Left lobe of liver (tissue), 2 donors: ENCODE results near the gene SPATA31D3. TPM values are rescaled to one million over a fixed set of nuclear protein-coding genes. Genes with fewer than 3 reads are reported as not detected.
"Not testable (repeated sequence)": the region's sequence is repeated elsewhere in the genome, so short reads cannot be mapped to it uniquely, and the experiment has no call there.

Experiments
- ATAC-seq: fragments of 200-7000 bp; cut with Tn5 transposase; one replicate; pipeline ENCODE4 v1.9.1; 2020; ENCODE audit warnings: mild to moderate bottlenecking, moderate library complexity
- DNase-seq: peaks from one replicate; pipeline ENCODE4 v3.0.0-alpha.2; 2020; ENCODE audit warnings: low spot score
- total RNA-seq: library from RNA; stranded (reverse); gene quantifications from one replicate; pipeline ENCODE4 v1.2.1, GENCODE V29; 2021
- donor health status: DM: no; HTN: no; CAD: no; lungs with moderate emphysema.
- donor health status: DM: no; HTN: yes; CAD: no.

The SPATA31D3 gene
- total RNA-seq, 1 donor from 2014 or later = not detected

DNA sequence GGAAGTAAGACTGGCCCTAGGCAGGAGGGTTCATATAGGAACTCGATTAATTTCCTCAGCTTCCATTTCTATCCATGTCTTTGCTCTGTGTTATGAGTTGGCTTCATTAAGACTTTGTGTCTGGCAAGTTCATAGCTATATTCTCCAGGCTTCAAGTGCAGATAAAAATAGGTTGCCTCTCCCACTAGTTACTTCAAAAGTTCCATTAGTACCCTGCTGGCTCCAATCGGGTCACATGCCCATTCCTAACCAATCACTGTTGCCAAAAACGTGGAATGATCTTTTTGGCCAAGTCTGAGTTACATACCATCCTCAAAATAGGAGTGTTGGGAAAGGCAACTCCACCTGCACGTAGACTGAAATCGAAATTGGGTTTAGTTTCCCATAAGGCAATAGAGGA, 31.5 kb downstream of the SPATA31D3 start:
- no peak for DNase-seq
- ATAC-seq = no peak

DNA sequence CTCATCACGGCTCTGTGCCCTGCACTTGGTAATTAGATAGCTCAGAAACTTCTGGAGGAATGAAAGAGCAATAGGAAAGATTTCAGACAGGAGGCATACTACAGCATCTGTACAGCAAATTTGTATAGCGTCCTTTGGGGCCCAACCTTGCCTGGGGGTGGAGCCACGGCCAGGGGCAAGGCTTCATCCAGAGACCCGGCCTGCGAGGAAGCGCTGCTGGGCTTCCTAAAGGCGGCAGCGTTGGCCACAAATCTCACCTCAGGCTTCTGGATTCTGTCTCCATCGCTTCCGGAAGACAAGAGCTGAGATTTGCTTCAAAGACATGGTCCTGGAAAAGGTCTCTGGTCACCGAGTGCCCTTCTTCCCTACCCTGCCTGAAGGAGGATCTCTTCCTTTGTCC, 33.1 kb downstream of the SPATA31D3 start:
- ATAC-seq = no peak
- no peak for DNase-seq

DNA sequence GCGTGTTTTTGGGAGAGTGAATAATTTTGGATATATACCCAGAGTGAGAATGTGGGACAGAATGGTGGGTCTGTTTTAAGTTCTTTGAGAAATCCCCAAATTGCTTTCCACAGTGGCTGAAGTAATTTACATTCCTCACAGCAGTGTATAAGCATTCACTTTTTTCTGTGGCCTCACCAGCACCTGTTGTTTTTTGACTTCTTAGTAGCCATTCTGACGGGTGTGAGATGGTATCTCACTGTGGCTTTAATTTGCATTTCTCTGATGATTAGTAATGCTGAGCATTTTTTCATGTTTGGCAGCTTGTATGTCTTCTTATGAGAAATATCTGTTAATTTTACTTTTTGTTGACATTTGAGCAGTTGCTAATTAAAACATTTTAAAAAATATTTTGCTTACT, 35.9 kb downstream of the SPATA31D3 start:
- ATAC-seq (no peak), DNase-seq (no peak)

DNA sequence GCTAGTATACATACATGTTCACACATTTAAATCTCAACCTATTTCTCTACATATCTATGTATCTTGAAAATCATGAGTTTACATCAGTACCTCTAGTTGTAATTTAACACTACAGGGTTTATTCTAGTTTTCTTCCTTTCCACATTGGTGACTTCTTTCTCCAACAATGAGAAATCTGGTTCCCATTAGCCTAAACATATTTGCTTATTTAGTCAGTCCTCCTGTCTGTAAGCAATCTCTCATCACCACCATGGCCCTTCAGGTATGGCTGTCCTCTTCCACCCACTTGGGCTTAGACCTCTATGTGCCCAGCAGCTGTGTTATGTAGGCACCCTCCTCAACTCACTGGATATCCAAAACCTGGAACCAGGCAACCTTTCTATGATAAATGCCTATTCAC, 37.3 kb downstream of the SPATA31D3 start:
- ATAC-seq = no peak
- DNase-seq = no peak

DNA sequence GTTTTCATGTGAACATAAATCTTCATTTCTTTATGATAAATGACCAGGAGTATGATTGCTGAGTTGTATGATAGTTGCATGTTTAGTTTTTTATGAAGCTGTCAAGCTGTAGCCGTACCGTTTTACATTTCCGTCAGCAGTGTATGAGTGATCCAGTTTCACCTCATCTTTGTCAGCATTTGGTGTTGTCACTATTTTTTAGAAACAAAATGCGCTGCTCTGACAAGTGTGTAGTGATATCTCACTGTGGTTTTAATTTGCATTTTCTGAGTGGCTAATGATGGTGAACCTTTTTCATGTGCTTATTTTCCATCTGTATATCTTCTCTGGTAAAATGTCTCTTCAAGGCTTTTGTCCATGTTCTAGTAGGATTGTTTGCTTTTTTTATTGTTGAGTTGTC, 38.6 kb downstream of the SPATA31D3 start:
- DNase-seq (no peak), ATAC-seq (no peak)

DNA sequence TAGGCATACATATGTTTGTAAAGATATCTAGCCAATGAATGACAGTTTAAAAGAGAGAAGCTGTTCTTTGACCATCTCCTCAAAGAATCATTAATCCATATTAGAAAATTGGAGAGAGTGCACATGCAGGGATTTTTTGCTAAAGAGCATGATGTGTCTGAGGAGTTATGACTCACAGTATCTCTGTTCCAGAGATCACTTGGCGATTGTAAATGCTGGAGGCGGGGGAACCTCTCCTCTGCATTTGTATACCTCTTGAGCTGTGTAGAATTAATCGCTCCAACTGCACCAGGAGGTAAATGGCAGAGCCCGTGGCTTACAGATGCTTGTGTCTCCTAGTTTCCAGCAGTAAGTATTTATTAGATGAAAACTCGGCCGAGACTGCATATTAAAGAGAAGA, 41.6 kb downstream of the SPATA31D3 start:
- ATAC-seq = no peak
- DNase-seq = no peak

DNA sequence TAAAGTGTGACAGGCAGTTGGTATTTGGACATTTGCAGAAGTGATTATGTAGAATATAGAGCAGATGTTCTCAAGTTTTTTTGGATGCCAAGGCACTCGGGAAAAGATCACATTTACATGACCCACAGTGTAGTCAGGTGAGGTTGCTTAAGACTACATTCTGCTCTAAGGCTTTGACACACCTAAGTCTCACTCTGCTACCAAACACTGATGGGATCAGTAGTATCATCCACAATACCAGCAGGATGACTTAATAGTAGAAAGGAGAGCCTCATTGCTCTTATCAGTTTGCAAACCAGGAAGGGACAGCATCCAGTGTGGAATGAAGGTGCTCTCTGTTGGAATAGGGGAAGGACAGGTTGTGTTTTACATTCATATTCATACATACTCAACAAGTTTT, 42.8 kb downstream of the SPATA31D3 start:
- ATAC-seq (no peak), DNase-seq (no peak)

DNA sequence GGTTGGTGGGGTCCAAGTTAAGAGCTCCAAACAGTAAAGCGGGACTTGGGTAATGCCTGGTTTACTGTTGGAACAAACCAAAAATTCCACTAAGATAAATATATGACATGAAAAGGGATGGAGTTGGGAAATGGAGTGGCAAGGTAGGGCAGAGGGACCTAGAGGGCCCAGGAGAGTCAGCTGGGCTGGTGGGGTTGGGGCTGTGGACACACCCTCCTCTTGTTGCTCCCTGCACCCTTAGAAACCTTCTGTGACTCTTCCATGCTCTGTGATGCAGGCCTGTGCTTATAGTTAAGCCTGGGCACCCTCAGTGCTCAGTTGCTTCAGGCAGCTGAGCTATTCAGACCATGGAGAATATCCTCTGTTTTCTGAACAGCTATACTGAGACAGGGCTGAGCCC, 45.2 kb downstream of the SPATA31D3 start, which contains the start of gene SPATA31D1:
Gene SPATA31D1 (plus strand): TSS at position 301 of the 400 bp plus-strand sequence. CDS start 47 bp downstream, at position 348.
- DNase-seq, ATAC-seq: not testable (repeated sequence)

DNA sequence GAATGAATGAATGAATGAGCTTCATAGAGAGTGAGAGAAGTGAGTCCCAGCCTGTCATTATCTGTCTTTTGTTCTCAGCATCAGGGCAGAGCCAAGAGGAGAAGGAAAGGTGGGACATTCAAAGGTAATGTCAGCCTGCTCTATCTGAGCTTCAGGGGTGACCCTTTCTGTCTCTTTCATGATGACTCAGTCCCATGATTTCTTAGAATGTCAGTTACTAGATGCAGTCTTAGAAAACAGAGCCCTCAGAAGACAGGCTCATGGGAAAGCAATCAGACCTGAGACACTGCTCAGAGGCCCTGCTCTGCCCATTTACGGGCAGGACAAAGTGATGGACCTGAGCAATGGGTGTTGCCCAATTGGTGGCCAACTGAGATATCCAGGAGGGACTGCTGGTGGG, 46.4 kb downstream of the SPATA31D3 start:
- ATAC-seq (no peak), DNase-seq (no peak)

DNA sequence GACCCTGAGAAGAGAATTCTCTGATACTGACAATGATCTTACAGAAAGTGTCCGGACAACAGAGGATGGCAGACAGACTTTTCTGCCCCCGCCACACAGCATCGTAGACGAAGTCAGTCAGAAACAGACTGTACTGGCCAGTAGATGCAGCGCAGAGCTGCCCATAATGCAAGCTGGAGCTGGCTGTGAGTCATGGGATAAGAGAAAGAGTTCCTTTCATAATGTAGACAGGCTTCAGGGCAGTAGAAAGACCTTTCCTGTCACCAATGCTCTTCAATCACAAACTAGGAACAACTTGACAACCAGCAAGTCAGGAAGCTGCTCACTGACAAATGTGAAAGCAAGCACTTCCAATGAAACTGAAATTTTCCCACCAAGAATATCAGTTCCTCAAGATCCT, 50.4 kb downstream of the SPATA31D3 start:
- ATAC-seq (no peak), DNase-seq (no peak)

Other genes starting within 250 kb of the SPATA31D3 start
- not detected for gene SPATA31D4, start 15.1 kb upstream of the SPATA31D3 start, total RNA-seq
- gene SPATA31D1, start 45.3 kb downstream of the SPATA31D3 start, total RNA-seq = not detected